GM13976 (cell line): ENCODE results near the gene SLC9A1.

Experiments
- DNase-seq: peaks from one replicate; pipeline ENCODE4 v3.0.0; 2012; ENCODE audit warnings: low spot score
- in situ Hi-C: fragments of 300-500 bp; cut with MboI; formaldehyde crosslinking; loops from one replicate; pipeline ENCODE4 v1.12.0; 2022; ENCODE audit warnings: low sequenced_read_pairs, mixed read lengths, inconsistent platforms; ENCODE audit not compliant: unreplicated experiment
- TF ChIP-seq, protein P1 (sequence below): IDR thresholded peaks from 2 replicates; pipeline ENCODE4 v1.5.1; 2012; ENCODE audit warnings: borderline replicate concordance, mild to moderate bottlenecking; ENCODE audit not compliant: insufficient read depth; ENCODE audit errors: extremely low read depth, missing control alignments, control extremely low read depth

The SLC9A1 gene

DNA sequence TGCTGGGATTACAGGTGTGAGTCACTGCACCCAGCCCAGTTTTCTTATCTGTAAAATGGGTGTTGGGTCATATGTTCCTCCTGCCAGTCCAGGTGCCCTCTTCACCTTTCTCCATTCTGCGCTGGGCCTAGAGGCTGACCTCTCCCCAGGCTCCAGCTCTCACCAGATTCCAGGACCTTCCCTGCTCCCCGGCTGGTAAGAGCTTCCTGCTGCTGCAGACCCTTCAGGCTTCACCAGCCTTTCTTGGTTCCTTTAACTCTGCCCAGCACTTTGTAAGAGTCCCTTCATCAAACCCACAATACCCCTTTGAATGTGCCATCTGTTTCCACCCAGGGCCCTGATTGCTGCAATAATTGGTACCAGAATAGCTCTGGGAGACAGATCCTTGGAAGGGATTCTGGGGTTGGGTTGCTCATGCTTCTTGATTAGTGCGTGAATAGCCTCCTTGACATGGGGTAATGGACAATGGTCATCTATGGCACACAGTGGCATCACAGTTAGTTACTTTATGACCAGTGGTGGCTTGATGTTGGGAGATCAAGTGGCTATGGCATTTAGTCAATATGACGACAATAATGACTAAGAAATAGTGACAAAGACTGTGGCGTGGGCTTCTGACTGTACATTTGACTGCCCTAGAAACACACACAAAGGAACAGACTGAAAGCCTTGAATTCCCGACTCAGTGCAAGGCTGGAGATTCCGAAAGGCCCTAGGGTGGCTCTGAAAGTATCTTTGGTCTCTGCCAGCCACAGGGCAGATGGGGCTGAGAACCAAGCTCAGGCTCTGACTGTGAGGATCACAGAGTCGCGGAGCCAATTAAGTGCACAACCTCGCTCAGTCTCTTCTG is 67.3 kb downstream of the SLC9A1 start:
- DNase-seq = no peak
- in situ Hi-C loops = no loop called here
- TF ChIP-seq, protein P1, sequence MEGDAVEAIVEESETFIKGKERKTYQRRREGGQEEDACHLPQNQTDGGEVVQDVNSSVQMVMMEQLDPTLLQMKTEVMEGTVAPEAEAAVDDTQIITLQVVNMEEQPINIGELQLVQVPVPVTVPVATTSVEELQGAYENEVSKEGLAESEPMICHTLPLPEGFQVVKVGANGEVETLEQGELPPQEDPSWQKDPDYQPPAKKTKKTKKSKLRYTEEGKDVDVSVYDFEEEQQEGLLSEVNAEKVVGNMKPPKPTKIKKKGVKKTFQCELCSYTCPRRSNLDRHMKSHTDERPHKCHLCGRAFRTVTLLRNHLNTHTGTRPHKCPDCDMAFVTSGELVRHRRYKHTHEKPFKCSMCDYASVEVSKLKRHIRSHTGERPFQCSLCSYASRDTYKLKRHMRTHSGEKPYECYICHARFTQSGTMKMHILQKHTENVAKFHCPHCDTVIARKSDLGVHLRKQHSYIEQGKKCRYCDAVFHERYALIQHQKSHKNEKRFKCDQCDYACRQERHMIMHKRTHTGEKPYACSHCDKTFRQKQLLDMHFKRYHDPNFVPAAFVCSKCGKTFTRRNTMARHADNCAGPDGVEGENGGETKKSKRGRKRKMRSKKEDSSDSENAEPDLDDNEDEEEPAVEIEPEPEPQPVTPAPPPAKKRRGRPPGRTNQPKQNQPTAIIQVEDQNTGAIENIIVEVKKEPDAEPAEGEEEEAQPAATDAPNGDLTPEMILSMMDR = no peak

DNA sequence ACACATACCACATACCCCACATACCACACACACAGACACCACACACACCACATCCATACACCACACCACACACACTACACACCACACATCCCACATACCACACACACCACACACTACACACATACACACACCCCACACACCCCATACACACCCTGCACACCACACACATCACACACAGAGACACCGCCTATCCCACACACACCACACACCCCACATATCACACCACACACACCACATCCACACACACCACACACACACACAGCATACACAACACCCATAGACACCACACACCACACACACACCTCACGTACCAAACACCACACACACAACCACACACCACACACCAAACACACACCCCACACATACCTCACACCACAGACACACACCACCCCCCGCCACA is 68.3 kb downstream of the SLC9A1 start:
- in situ Hi-C loops = no loop called here
- DNase-seq = no peak
- TF ChIP-seq, protein P1 = no peak

DNA sequence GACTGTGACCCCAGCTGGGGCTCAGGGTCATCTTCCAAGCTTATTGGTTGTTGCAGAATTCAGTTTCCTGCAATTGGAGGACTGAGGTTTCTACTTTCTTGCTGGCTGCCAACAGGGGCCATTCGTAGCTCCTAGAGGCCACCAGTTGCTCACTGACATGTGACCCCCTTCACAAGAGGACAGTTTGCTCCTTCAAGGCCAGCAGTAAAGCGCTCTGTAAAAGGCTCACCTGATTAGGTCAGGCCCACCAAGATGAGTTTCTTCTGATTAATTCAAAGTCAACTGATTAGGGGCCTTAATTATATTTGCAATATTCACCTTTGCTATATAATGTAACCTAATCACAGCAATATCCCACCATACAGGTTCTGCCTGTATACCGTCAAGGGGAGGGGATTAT is 68.9 kb downstream of the SLC9A1 start:
- DNase-seq = no peak
- in situ Hi-C loops = no loop called here
- TF ChIP-seq, protein P1 = no peak

DNA sequence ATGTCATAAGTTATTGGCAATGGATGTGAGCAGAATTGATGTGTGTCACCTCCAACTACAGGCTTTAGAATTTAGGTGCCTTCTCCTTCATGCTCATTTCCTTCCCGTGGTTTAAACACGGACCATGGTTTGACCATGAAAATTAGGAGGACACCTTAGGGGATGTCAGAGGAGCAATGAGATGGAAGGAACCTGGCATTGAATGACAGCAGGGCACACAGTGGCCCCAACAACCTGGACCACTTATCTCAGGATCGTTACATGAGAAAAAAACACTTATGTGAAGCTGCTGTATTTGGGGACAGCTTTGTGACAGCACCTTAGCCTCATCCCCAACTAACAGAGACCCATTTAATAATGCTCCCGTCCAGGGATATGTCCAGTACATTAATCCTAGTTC is 70.8 kb downstream of the SLC9A1 start:
- TF ChIP-seq, protein P1 = no peak
- no peak for DNase-seq
- in situ Hi-C loops = no loop called here

DNA sequence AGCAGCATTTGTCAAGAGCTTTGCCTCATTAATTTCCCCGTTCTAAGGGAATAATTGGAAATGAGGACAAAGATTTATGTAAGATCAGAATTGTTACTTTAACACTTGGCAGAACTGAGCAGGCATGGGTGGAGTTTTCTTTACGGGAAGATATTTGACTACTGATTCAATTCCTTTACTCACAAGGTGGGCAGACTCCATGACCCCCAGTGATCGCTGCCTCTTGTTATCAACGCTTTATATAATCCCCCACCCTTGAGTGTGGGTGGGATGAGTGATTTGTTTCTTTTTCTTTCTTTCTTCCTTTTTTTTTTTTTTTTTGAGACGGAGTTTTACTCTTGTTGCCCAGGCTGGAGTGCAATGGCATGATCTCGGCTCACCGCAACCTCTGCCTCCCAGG is 77.0 kb downstream of the SLC9A1 start:
- TF ChIP-seq, protein P1 = no peak
- DNase-seq = no peak
- in situ Hi-C loops = no loop called here

DNA sequence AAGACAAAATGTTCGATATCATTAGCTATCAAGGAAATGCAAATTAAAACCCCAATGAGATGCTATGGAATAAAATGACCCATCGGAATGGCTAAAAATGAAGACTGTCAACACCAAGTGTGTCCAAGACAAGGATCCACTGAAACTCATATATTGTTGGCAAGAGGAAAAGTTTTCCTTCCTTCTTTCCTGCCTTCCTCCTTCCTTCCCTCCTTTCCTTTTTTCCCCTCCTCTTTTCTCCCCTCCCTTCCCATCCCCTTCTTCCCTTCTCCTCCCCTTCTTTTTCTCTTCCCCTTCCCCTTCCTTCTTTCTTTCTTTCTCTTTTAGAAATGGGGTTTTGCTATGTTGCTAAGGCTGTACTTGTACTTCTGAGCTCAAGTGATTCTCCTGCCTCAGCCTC is 78.1 kb downstream of the SLC9A1 start:
- TF ChIP-seq, protein P1 = no peak
- in situ Hi-C loops = no loop called here
- DNase-seq = no peak
